GM12878 (cell line): Measurements from ENCODE around the gene DNAJC7. TPM values are rescaled to one million over a fixed set of nuclear protein-coding genes. Genes with fewer than 3 reads are reported as not detected.

Experiments used
- CREM ChIP-seq: IDR thresholded peaks from 2 replicates; pipeline ENCODE4 v1.6.1; 2014; ENCODE audit warnings: antibody characterized with exemption, low read depth
- EED ChIP-seq: sonication (generic); IDR thresholded peaks from 2 replicates; pipeline ENCODE4 v1.6.1; 2016; ENCODE audit warnings: antibody characterized with exemption, low read depth
- EGR1 ChIP-seq, 2 experiments: IDR thresholded peaks; 1 replicate in 1 of 2; 2 replicates in 1 of 2; pipeline ENCODE4 v1.6.1; 2011 to 2012; ENCODE audit warnings: low read depth in 2 of 2, low read length in 2 of 2, borderline replicate concordance in 1 of 2, mild to moderate bottlenecking in 1 of 2, moderate library complexity in 1 of 2
- IKZF1 ChIP-seq: fragments of 450-650 bp; conservative IDR thresholded peaks from 2 replicates; pipeline ENCODE4 v1.6.1; 2017; ENCODE audit warnings: antibody characterized with exemption, mild to moderate bottlenecking
- KAT2A ChIP-seq: conservative IDR thresholded peaks from 2 replicates; pipeline ENCODE4 v1.6.1; 2011; ENCODE audit warnings: low read depth, low read length; ENCODE audit not compliant: control insufficient read depth
- MAX ChIP-seq: IDR thresholded peaks from 2 replicates; pipeline ENCODE4 v1.6.1; 2012; ENCODE audit warnings: low read depth, low read length, improper control_type of control experiment
- NBN ChIP-seq: fragments of 450-650 bp; IDR thresholded peaks from 2 replicates; pipeline ENCODE4 v1.6.1; 2016
- NKRF ChIP-seq: fragments of 450-650 bp; conservative IDR thresholded peaks from 2 replicates; pipeline ENCODE4 v1.6.1; 2017; ENCODE audit warnings: mild to moderate bottlenecking, moderate library complexity
- NR2C2 ChIP-seq: IDR thresholded peaks from 2 replicates; pipeline ENCODE4 v1.6.1; 2011; ENCODE audit warnings: borderline replicate concordance, low read depth; ENCODE audit not compliant: control insufficient read depth, insufficient read length
- PML ChIP-seq: IDR thresholded peaks from 2 replicates; pipeline ENCODE4 v1.6.1; 2012; ENCODE audit warnings: low read length, inconsistent platforms
- POLR2AphosphoS2 ChIP-seq: IDR thresholded peaks from 2 replicates; pipeline ENCODE4 v1.6.1; 2011; ENCODE audit warnings: low read depth, mild to moderate bottlenecking, low read length, improper control_type of control experiment, moderate library complexity
- RELA ChIP-seq: fragments of 450-650 bp; IDR thresholded peaks from 2 replicates; pipeline ENCODE4 v1.8.0; 2014; ENCODE audit warnings: borderline replicate concordance; ENCODE audit not compliant: partially characterized antibody
- SIX5 ChIP-seq: IDR thresholded peaks from 2 replicates; pipeline ENCODE4 v1.6.1; 2011; ENCODE audit warnings: mild to moderate bottlenecking, low read depth, low read length, moderate library complexity; ENCODE audit not compliant: severe bottlenecking
- SMARCA5 ChIP-seq: fragments of 450-650 bp; IDR thresholded peaks from 2 replicates; pipeline ENCODE4 v1.6.1; 2017; ENCODE audit warnings: mild to moderate bottlenecking
- SREBF1 ChIP-seq: IDR thresholded peaks from 2 replicates; pipeline ENCODE4 v1.6.1; 2012; ENCODE audit warnings: mild to moderate bottlenecking, low read length
- TAF1 ChIP-seq: IDR thresholded peaks from 2 replicates; pipeline ENCODE4 v1.6.1; 2011; ENCODE audit warnings: mild to moderate bottlenecking, low read depth, low read length, borderline replicate concordance
- YY1 ChIP-seq: IDR thresholded peaks from 2 replicates; pipeline ENCODE4 v1.6.1; 2011; ENCODE audit warnings: low read depth, mild to moderate bottlenecking, low read length
- polyA plus RNA-seq, 11 experiments: library from polyadenylated mRNA; depleted of rRNA in 4 of 11; unstranded in 6 of 11; stranded (reverse) in 5 of 11; fragments of >200 nt; fragmentation: Nextera tagmentation in 4 of 11; fragmentation: Illumina TruSeq in 1 of 11; extraction: Ambion mirVana in 4 of 11; extraction: Trizol in 1 of 11; gene quantifications; 1 replicate in 1 of 11; 2 replicates in 10 of 11; pipeline versions ENCODE4 v1.2.1 to v1.2.3, GENCODE V29; 2011 to 2016; ENCODE audit warnings: inconsistent platforms in 2 of 11, missing spikeins in 2 of 11, low read depth in 1 of 11
- total RNA-seq, 4 experiments: library from RNA; depleted of rRNA in 3 of 4; stranded (reverse); fragments of >200 nt in 3 of 4; fragmentation: Illumina TruSeq in 1 of 4; extraction: Trizol in 1 of 4; gene quantifications; 2 replicates each; pipeline versions ENCODE4 v1.2.1 to v1.2.3, GENCODE V29; 2013 to 2021
- TF ChIP-seq, protein P1 (sequence below): fragments of 450-650 bp; IDR thresholded peaks from 2 replicates; pipeline ENCODE4 v1.6.1; 2014; ENCODE audit warnings: mild to moderate bottlenecking
- TF ChIP-seq, protein P2 (sequence below), 3 experiments: IDR thresholded peaks in 2 of 3; conservative IDR thresholded peaks in 1 of 3; 2 replicates each; pipeline ENCODE4 v1.5.1; 2011; ENCODE audit warnings: low read depth in 3 of 3, low read length in 3 of 3, mild to moderate bottlenecking in 3 of 3, control low read depth in 2 of 3, moderate library complexity in 2 of 3, inconsistent platforms in 1 of 3, mixed read lengths in 1 of 3; ENCODE audit not compliant: control insufficient read depth in 2 of 3, insufficient read depth in 1 of 3; ENCODE audit errors: extremely low read depth in 1 of 3
- TF ChIP-seq, protein P3 (sequence below): IDR thresholded peaks from 2 replicates; pipeline ENCODE4 v1.6.1; 2011; ENCODE audit warnings: mild to moderate bottlenecking, low read depth, low read length, moderate library complexity; ENCODE audit not compliant: insufficient replicate concordance

The DNAJC7 gene
- total and polyA plus RNA-seq, 10 of the 15 experiments (the other 5 are each of a cell fraction or from before 2014, with no cell fraction given), result 60.1 to 173 (median 94.9) TPM

DNA sequence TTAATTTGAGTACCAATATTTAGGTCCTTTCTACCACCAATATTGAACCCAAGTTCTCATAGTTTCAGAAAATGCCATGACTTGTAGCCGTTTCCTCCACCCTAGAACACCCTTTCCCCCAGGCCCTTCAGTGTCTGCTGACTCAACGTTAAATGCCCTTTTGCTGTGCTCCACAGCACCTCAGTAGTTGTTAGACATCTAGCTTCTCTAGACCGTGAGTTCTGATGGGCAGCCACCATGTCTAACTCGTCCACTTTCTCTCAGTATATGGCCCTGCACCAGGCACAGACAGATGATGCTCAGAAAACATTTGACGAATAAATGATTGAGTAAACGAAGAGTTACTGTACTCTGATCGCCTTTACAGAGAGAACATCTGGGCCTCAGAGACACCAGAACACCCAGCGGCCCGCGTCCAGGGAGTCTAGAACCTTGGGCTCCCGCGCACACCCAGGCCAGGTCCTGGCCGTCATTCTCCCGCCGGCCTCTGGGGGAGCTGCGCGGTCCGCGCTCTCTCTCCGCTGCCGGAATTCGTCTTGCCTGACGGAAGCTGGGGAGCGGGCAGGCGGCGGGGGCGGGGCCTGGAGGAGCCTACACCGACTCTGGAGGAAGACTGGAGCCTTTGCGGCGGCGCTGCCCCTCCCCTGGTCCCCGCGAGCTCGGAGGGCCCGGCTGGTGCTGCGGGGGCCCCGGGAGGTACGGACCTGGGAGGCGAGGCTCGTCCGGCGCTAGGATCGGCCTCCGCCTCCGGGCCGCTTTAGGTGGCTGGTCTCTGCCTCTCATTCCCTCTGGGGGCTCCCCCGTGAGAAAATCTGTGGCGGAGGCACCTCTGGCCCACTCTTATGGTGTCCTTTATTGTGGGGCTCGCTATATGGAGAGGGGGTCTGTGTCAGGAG lies 2.5 kb upstream of the DNAJC7 start, which contains the start of gene NKIRAS2 (continued):
- TF ChIP-seq, protein P1, sequence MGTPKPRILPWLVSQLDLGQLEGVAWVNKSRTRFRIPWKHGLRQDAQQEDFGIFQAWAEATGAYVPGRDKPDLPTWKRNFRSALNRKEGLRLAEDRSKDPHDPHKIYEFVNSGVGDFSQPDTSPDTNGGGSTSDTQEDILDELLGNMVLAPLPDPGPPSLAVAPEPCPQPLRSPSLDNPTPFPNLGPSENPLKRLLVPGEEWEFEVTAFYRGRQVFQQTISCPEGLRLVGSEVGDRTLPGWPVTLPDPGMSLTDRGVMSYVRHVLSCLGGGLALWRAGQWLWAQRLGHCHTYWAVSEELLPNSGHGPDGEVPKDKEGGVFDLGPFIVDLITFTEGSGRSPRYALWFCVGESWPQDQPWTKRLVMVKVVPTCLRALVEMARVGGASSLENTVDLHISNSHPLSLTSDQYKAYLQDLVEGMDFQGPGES, result no peak
- TF ChIP-seq SIX5 (peak; percentile 39), TAF1 (peak; percentile 81; the same call in 1 of the 2 replicates), NBN (peak; percentile 84; the same call in 1 of the 2 replicates), RELA (peak; percentile 27), NR2C2 (no peak), YY1 (peak; percentile 80; the same call in 1 of the 2 replicates), EED (0 out of 2 replicates have a peak, but pooled peaks have one; percentile 22), MAX (peak; percentile 39; the same call in 1 of the 2 replicates), SMARCA5 (peak; percentile 65; the same call in 1 of the 2 replicates), EGR1 (IDR thresholded peaks at IDR 0.05; ENCODE audit: borderline replicate concordance in 1 of 2, low read depth in 2 of 2, low read length in 2 of 2) (peak in 1 of 2 experiments; percentile 93; a peak in 2 of 3 replicates), POLR2AphosphoS2 (0 out of 2 replicates have a peak, but pooled peaks have one; percentile 73), PML (0 out of 2 replicates have a peak, but pooled peaks have one; percentile 37), CREM (0 out of 2 replicates have a peak, but pooled peaks have one; percentile 53), SREBF1 (no peak), KAT2A (no peak), NKRF (peak; percentile 76), IKZF1 (peak; percentile 87)
- TF ChIP-seq, protein P2, sequence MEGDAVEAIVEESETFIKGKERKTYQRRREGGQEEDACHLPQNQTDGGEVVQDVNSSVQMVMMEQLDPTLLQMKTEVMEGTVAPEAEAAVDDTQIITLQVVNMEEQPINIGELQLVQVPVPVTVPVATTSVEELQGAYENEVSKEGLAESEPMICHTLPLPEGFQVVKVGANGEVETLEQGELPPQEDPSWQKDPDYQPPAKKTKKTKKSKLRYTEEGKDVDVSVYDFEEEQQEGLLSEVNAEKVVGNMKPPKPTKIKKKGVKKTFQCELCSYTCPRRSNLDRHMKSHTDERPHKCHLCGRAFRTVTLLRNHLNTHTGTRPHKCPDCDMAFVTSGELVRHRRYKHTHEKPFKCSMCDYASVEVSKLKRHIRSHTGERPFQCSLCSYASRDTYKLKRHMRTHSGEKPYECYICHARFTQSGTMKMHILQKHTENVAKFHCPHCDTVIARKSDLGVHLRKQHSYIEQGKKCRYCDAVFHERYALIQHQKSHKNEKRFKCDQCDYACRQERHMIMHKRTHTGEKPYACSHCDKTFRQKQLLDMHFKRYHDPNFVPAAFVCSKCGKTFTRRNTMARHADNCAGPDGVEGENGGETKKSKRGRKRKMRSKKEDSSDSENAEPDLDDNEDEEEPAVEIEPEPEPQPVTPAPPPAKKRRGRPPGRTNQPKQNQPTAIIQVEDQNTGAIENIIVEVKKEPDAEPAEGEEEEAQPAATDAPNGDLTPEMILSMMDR (IDR thresholded peaks at IDR 0.05 in 2 of 3, conservative IDR thresholded peaks at IDR 0.05 in 1 of 3; ENCODE audit: control insufficient read depth in 2 of 3, extremely low read depth in 1 of 3, insufficient read depth in 1 of 3, low read depth in 3 of 3, low read length in 3 of 3), result peak; percentile 92 to 98 (median 98); a peak in 5 of 6 replicates
- TF ChIP-seq, protein P3, sequence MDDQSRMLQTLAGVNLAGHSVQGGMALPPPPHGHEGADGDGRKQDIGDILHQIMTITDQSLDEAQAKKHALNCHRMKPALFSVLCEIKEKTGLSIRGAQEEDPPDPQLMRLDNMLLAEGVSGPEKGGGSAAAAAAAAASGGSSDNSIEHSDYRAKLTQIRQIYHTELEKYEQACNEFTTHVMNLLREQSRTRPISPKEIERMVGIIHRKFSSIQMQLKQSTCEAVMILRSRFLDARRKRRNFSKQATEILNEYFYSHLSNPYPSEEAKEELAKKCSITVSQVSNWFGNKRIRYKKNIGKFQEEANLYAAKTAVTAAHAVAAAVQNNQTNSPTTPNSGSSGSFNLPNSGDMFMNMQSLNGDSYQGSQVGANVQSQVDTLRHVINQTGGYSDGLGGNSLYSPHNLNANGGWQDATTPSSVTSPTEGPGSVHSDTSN, result peak; percentile 24
